Upper lobe of right lung (tissue), 1 donor: Measurements from ENCODE around the gene NT5DC3. TPM values are rescaled to one million over a fixed set of nuclear protein-coding genes. Genes with fewer than 3 reads are reported as not detected.

Experiments used
- ATAC-seq: fragments of 200-7000 bp; cut with Tn5 transposase; one replicate; pipeline ENCODE4 v1.9.1; 2020; ENCODE audit warnings: mild to moderate bottlenecking, moderate library complexity
- DNase-seq: peaks from one replicate; pipeline ENCODE4 v3.0.0-alpha.2; 2020
- H3K27ac ChIP-seq: fragments of 200-600 bp; one replicate; pipeline ENCODE4 v1.8.0; 2022
- H3K27me3 ChIP-seq: fragments of 200-600 bp; one replicate; pipeline ENCODE4 v1.8.0; 2022; ENCODE audit warnings: mild to moderate bottlenecking
- H3K36me3 ChIP-seq: fragments of 200-600 bp; one replicate; pipeline ENCODE4 v1.8.0; 2022
- H3K4me1 ChIP-seq: fragments of 200-600 bp; one replicate; pipeline ENCODE4 v1.8.0; 2022
- H3K4me3 ChIP-seq: fragments of 200-600 bp; one replicate; pipeline ENCODE4 v1.8.0; 2022; ENCODE audit warnings: mild to moderate bottlenecking
- H3K9me3 ChIP-seq: fragments of 200-600 bp; one replicate; pipeline ENCODE4 v1.8.0; 2022
- intact Hi-C: fragments of 100-400 bp; cut with DNase I; formaldehyde crosslinking; loops from one replicate; pipeline ENCODE4 v1.11.0; 2022
- total RNA-seq: library from RNA; stranded (reverse); fragmentation: NEBNext Ultra II Directional; extraction: Animal tissue kit (Norgen Biotek cat#: 25700); gene quantifications from one replicate; pipeline ENCODE4 v1.2.1, GENCODE V29; 2021
- TF ChIP-seq, protein P1 (sequence below): fragments of 200-600 bp; IDR thresholded peaks from one replicate; pipeline ENCODE4 v1.8.0; 2022; ENCODE audit warnings: antibody characterized with exemption
- donor health status: DM: no; HTN: yes; CAD: no; lungs with severe emphysema.

The NT5DC3 gene
- total RNA-seq, 1 donor from 2014 or later: 6.5 TPM

DNA sequence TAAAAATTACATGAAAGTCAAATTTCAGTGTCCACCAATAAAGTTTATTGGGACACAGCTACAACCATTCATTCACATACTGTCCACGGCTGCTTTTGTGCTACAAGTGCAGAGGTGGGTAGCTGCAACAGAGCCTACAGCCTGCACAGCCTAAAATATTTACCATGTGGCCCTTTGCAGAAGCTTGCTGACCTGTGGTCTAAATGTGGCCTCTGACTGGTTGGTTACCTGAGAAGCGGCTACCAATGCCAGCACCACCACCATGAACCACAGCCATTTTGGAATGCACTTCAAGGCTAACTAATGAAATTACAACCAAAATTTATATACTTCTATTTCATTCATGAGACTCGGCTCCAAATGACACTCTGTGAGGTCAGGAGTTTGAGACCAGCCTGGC, 58.6 kb downstream of the NT5DC3 start:
- H3K36me3 ChIP-seq: peaks cover 11% of the 10 kb centered on the region
- no peaks in the 10 kb centered on the region for H3K9me3 ChIP-seq
- no peak overlapping the region for H3K27ac ChIP-seq
- H3K27me3 ChIP-seq: no peaks in the 10 kb centered on the region
- TF ChIP-seq, protein P1, sequence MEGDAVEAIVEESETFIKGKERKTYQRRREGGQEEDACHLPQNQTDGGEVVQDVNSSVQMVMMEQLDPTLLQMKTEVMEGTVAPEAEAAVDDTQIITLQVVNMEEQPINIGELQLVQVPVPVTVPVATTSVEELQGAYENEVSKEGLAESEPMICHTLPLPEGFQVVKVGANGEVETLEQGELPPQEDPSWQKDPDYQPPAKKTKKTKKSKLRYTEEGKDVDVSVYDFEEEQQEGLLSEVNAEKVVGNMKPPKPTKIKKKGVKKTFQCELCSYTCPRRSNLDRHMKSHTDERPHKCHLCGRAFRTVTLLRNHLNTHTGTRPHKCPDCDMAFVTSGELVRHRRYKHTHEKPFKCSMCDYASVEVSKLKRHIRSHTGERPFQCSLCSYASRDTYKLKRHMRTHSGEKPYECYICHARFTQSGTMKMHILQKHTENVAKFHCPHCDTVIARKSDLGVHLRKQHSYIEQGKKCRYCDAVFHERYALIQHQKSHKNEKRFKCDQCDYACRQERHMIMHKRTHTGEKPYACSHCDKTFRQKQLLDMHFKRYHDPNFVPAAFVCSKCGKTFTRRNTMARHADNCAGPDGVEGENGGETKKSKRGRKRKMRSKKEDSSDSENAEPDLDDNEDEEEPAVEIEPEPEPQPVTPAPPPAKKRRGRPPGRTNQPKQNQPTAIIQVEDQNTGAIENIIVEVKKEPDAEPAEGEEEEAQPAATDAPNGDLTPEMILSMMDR: no peak
- ATAC-seq (no peak), DNase-seq (no peak)
- H3K4me3 ChIP-seq: no peak overlapping the region
- no peaks in the 10 kb centered on the region for H3K4me1 ChIP-seq
- intact Hi-C loops: no loop called here

DNA sequence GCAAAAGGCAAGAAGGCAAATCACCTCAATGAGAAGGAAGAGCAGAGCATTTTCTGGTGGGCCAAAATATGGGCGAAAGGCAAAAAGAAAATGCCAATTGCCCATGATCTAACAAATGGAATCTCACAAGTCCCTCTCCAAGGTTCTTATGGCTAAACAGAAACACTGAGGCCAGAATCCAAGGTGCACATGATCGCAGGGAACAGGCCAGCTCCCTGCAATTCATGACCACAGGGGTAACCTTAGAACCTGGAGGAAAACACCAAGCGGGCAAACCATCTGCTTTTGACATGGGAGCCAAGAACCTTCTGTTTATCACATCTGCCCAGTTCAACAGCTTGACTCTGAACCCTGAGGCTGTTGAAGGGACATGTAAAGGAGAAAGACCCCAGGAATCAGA, 60.0 kb downstream of the NT5DC3 start:
- no peaks in the 10 kb centered on the region for H3K9me3 ChIP-seq
- TF ChIP-seq, protein P1: no peak
- DNase-seq (no peak), ATAC-seq (no peak)
- no peak overlapping the region for H3K4me3 ChIP-seq
- no peaks in the 10 kb centered on the region for H3K4me1 ChIP-seq
- intact Hi-C loops: no loop called here
- H3K27me3 ChIP-seq: no peaks in the 10 kb centered on the region
- H3K27ac ChIP-seq: no peak overlapping the region
- H3K36me3 ChIP-seq: peaks cover 13% of the 10 kb centered on the region

DNA sequence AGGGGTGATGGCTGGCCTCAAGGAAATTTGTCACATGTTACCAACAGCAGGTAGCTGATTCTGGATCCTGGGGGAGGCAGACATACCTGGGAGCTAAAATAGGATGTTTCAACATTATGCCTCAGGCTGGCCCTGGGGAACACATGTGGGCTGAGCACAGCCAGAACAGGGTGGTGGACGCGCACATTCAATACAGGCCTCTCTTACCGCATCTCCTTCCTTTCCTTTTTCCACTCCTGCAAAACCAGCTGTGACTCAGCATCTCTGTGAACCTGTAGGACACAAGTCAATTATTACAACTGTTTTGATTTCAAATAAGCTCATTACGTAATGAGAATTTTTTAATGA, 61.0 kb downstream of the NT5DC3 start:
- H3K36me3 ChIP-seq: peaks cover 13% of the 10 kb centered on the region
- intact Hi-C loops: no loop called here
- no peaks in the 10 kb centered on the region for H3K4me1 ChIP-seq
- H3K9me3 ChIP-seq: no peaks in the 10 kb centered on the region
- H3K27me3 ChIP-seq: no peaks in the 10 kb centered on the region
- ATAC-seq (no peak), DNase-seq (no peak)
- TF ChIP-seq, protein P1: no peak
- H3K27ac ChIP-seq: no peak overlapping the region
- H3K4me3 ChIP-seq: no peak overlapping the region

DNA sequence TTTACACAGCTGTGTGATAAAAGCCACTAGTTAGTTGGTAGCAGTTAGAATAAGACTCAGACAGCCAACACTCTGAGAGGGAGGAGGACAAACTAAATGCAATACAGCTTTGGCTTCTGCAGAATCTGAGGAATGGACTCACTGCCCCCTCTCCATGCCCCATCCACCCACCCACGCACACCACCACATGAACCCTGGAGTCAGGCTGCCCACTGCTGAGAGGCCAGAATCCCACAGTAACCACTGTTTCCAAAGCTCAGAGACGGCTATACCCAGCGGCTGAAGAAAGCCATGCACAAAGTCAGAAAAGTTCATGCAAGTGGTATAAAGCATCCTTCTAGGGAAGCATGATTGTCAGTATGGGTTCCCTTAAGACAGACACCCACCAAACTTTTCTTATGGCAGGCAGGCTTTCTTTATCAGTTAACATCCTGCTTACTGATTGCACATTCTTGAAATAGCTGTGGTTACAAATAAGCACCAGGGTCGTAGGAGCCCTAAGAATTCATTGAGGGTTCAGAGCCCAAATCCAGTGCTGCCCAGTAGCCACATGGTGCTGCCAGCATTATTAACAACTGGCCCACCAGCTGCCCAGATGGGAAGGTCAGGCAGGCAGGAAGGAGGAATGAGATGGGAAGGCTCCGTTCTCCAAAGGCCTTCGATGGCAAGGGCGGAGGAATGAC, 61.5 kb downstream of the NT5DC3 start:
- intact Hi-C loops: no loop called here
- no peaks in the 10 kb centered on the region for H3K27me3 ChIP-seq
- H3K36me3 ChIP-seq: peaks cover 11% of the 10 kb centered on the region
- TF ChIP-seq, protein P1: no peak
- no peak overlapping the region for H3K27ac ChIP-seq
- H3K9me3 ChIP-seq: no peaks in the 10 kb centered on the region
- DNase-seq (no peak), ATAC-seq (no peak)
- H3K4me1 ChIP-seq: no peaks in the 10 kb centered on the region
- no peak overlapping the region for H3K4me3 ChIP-seq

DNA sequence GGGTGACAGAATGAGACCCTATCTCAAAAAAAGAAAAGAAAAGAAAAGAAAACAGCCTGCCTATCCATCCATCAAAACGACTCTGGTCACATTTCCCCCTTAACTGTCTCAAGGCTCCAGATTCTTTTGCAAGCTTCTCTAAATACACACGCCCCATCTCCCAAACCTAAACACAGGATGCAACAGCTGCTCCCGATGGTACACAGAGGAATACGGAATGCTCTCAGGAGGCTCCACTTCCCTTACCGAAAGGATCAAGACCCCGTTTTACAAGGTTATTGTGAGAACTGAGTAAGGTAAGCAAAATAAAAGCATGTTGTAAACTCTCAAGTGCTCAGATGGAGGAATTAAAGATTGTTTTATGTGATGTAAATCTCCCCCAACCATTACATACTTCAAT, 62.3 kb downstream of the NT5DC3 start:
- H3K27me3 ChIP-seq: no peaks in the 10 kb centered on the region

More for the DNA sequence above, 62.3 kb downstream of the NT5DC3 start:
- Histone ChIP-seq H3K4me3 (no peak overlapping the region), H3K27ac (no peak overlapping the region), H3K36me3 (peaks cover 7% of the 10 kb centered on the region), H3K9me3 (no peaks in the 10 kb centered on the region), H3K4me1 (no peaks in the 10 kb centered on the region)
- intact Hi-C loops: no loop called here
- TF ChIP-seq, protein P1: no peak
- no peak for ATAC-seq
- no peak for DNase-seq
